HG03469 (cell line): ENCODE data around the gene DMRTB1.
"Not testable (repeated sequence)": the region's sequence is repeated elsewhere in the genome, so short reads cannot be mapped to it uniquely, and the experiment has no call there.

Source experiments
- ATAC-seq: cut with Tn5 transposase; IDR thresholded peaks from one replicate; pipeline ENCODE4 v1.9.1; 2021; ENCODE audit warnings: mild to moderate bottlenecking, moderate library complexity, moderate number of reproducible peaks; ENCODE audit not compliant: unreplicated experiment

Gene DMRTB1

GRCh38 chr1:53434405-53435007 is 24.7 kb upstream of the DMRTB1 start:
- ATAC-seq, result not testable (repeated sequence)

GRCh38 chr1:53435151-53435550 is 24.0 kb upstream of the DMRTB1 start:
- ATAC-seq, result no peak

- no peak for ATAC-seq
Observed at GRCh38 chr1:53438427-53439336, 20.5 kb upstream of the DMRTB1 start.

- no peak for ATAC-seq
Observed at GRCh38 chr1:53439337-53440207, 19.6 kb upstream of the DMRTB1 start.

- ATAC-seq, result no peak
Observed at GRCh38 chr1:53440633-53441032, 18.6 kb upstream of the DMRTB1 start.

GRCh38 chr1:53442299-53442698 is 16.9 kb upstream of the DMRTB1 start:
- ATAC-seq, result no peak

- ATAC-seq, result no peak
Observed at GRCh38 chr1:53446051-53446450, 13.1 kb upstream of the DMRTB1 start.

GRCh38 chr1:53447413-53447812 is 11.8 kb upstream of the DMRTB1 start:
- no peak for ATAC-seq

- no peak for ATAC-seq
Observed at GRCh38 chr1:53448241-53448841, 10.9 kb upstream of the DMRTB1 start.

GRCh38 chr1:53449021-53449420 is 10.2 kb upstream of the DMRTB1 start:
- no peak for ATAC-seq

GRCh38 chr1:53449693-53450092 is 9.5 kb upstream of the DMRTB1 start:
- ATAC-seq, result no peak

- no peak for ATAC-seq
Observed at GRCh38 chr1:53450225-53450624, 9.0 kb upstream of the DMRTB1 start.

GRCh38 chr1:53454019-53454418 is 5.2 kb upstream of the DMRTB1 start:
- no peak for ATAC-seq

GRCh38 chr1:53455364-53455991 is 3.7 kb upstream of the DMRTB1 start:
- ATAC-seq, result no peak

GRCh38 chr1:53458634-53459033 is 565 bp upstream of the DMRTB1 start:
- no peak for ATAC-seq

- ATAC-seq, result no peak
Observed at GRCh38 chr1:53460211-53460634, 1.0 kb downstream of the DMRTB1 start.

- ATAC-seq, result no peak
Observed at GRCh38 chr1:53460666-53461322, 1.6 kb downstream of the DMRTB1 start.

GRCh38 chr1:53461323-53462044 is 2.3 kb downstream of the DMRTB1 start:
- no peak for ATAC-seq

GRCh38 chr1:53462193-53462592 is 3.0 kb downstream of the DMRTB1 start:
- ATAC-seq, result no peak
